Endothelial cell of umbilical vein (primary cell): ENCODE data around the gene VKORC1. TPM values are rescaled to one million over a fixed set of nuclear protein-coding genes. Genes with fewer than 3 reads are reported as not detected.
A peak's percentile ranks its signal among the peaks of the same experiment; 100 is the strongest.

Experiments
- BruUV-seq: library from RNA; stranded (reverse); fragments of 400-500 nt; replicated peaks from 2 replicates; lab custom pipeline; 2021; lab: Mats Ljungman, UMichigan
- CTCF ChIA-PET: fragments of 300-600, 350-600 bp; sonication (Branson Sonifier 250); formaldehyde crosslinking; loops from one replicate; lab custom pipeline; 2021; ENCODE audit warnings: antibody characterized with exemption, inconsistent platforms; lab: Charles Lee
- POLR2A ChIA-PET: fragments of 300-600, 350-600 bp; sonication (Branson Sonifier 250); formaldehyde crosslinking; loops from one replicate; lab custom pipeline; 2021; ENCODE audit warnings: antibody characterized with exemption, inconsistent platforms; lab: Charles Lee
- DNase-seq: peaks from one replicate; pipeline ENCODE4 v3.0.0-alpha.2; 2011; ENCODE audit warnings: low read depth, low spot score
- FAIRE-seq: peaks from 2 replicates; lab custom pipeline; 2011; peaks lifted over from hg19 to GRCh38; lab: Jason Lieb, UNC
- H2AFZ ChIP-seq: 2 replicates; pipeline ENCODE4 v1.6.0; 2012; ENCODE audit warnings: low read depth, low read length, control low read depth, inconsistent platforms
- H3K27ac ChIP-seq: 2 replicates; pipeline ENCODE4 v1.5.1; 2011; ENCODE audit warnings: low read depth, mild to moderate bottlenecking, control low read depth, low read length, moderate library complexity; ENCODE audit not compliant: insufficient read depth
- H3K27me3 ChIP-seq, 2 experiments: 2 replicates each; pipeline versions ENCODE4 v1.6.0 to v1.6.1; 2011; ENCODE audit warnings: low read length in 2 of 2, mixed read lengths in 1 of 2; ENCODE audit not compliant: control insufficient read depth in 2 of 2, insufficient read depth in 2 of 2
- H3K36me3 ChIP-seq, 2 experiments: 2 replicates in 1 of 2; 3 replicates in 1 of 2; pipeline ENCODE4 v1.5.1; 2011; ENCODE audit warnings: low read length in 2 of 2, mild to moderate bottlenecking in 1 of 2, moderate library complexity in 1 of 2; ENCODE audit not compliant: control insufficient read depth in 2 of 2, insufficient read depth in 2 of 2; ENCODE audit errors: extremely low read depth in 1 of 2
- H3K4me1 ChIP-seq: 3 replicates; pipeline ENCODE4 v1.5.1; 2011; ENCODE audit warnings: mild to moderate bottlenecking, low read length; ENCODE audit not compliant: control insufficient read depth, insufficient read depth; ENCODE audit errors: extremely low read depth
- H3K4me2 ChIP-seq: 2 replicates; pipeline ENCODE4 v1.6.1; 2011; ENCODE audit warnings: low read length, control low read depth, mixed read lengths; ENCODE audit not compliant: insufficient read depth
- H3K4me3 ChIP-seq, 3 experiments: fragments of 200-600 bp in 1 of 3; sonication (generic), shearing (Covaris generic) in 1 of 3; replicated peaks in 1 of 3; 2 replicates each; pipeline ENCODE4 v1.5.1; 2011 to 2016; ENCODE audit warnings: control low read depth in 3 of 3, low read length in 3 of 3, mild to moderate bottlenecking in 2 of 3, inconsistent platforms in 1 of 3, low read depth in 1 of 3, moderate library complexity in 1 of 3; ENCODE audit not compliant: insufficient read depth in 1 of 3
- H3K79me2 ChIP-seq: 2 replicates; pipeline ENCODE4 v1.6.0; 2012; ENCODE audit warnings: low read length, inconsistent platforms; ENCODE audit not compliant: control insufficient read depth, insufficient read depth
- H3K9ac ChIP-seq: replicated peaks from 2 replicates; pipeline ENCODE3; 2011; ENCODE audit warnings: low read length, control low read depth; ENCODE audit not compliant: insufficient read depth; ENCODE audit errors: extremely low read depth
- H3K9me1 ChIP-seq: replicated peaks from 3 replicates; pipeline ENCODE4 v1.6.0; 2011; ENCODE audit warnings: mild to moderate bottlenecking, low read length; ENCODE audit not compliant: control insufficient read depth, insufficient read depth; ENCODE audit errors: extremely low read depth
- H3K9me3 ChIP-seq: replicated peaks from 2 replicates; pipeline ENCODE4 v1.5.1; 2012; ENCODE audit warnings: low read length, inconsistent platforms; ENCODE audit not compliant: control insufficient read depth, insufficient read depth
- H4K20me1 ChIP-seq: replicated peaks from 2 replicates; pipeline ENCODE3; 2011; ENCODE audit warnings: mild to moderate bottlenecking, low read length; ENCODE audit not compliant: control insufficient read depth, insufficient read depth; ENCODE audit errors: extremely low read depth
- CTCF ChIP-seq, 2 donors: IDR thresholded peaks; 1 replicate in 1 of 2; 2 replicates in 1 of 2; pipeline ENCODE4 v1.5.1; 2011; ENCODE audit warnings: low read length in 2 of 2, mild to moderate bottlenecking in 2 of 2, moderate library complexity in 2 of 2, control low read depth in 1 of 2, inconsistent platforms in 1 of 2, low read depth in 1 of 2; ENCODE audit not compliant: insufficient read depth in 1 of 2; ENCODE audit errors: extremely low read depth in 1 of 2
- EZH2 ChIP-seq: IDR thresholded peaks from 2 replicates; pipeline ENCODE4 v1.6.1; 2012; ENCODE audit warnings: borderline replicate concordance, low read depth, mild to moderate bottlenecking, moderate library complexity, low read length, inconsistent platforms; ENCODE audit not compliant: severe bottlenecking
- FOS ChIP-seq: IDR thresholded peaks from 2 replicates; pipeline ENCODE4 v1.6.1; 2011; ENCODE audit warnings: mild to moderate bottlenecking, low read length, moderate library complexity, borderline replicate concordance; ENCODE audit not compliant: insufficient read depth
- GATA2 ChIP-seq: IDR thresholded peaks from 2 replicates; pipeline ENCODE4 v1.7.0; 2011; ENCODE audit warnings: low read depth, mild to moderate bottlenecking, moderate library complexity, mixed read lengths, low read length; ENCODE audit not compliant: insufficient read length, insufficient read depth
- JUN ChIP-seq: IDR thresholded peaks from 2 replicates; pipeline ENCODE4 v1.6.1; 2011; ENCODE audit warnings: borderline replicate concordance, low read depth; ENCODE audit not compliant: insufficient read length, insufficient read depth
- MYC ChIP-seq: IDR thresholded peaks from one replicate; pipeline ENCODE4 v1.6.1; 2011; ENCODE audit warnings: mild to moderate bottlenecking, low read depth, low read length
- POLR2A ChIP-seq: IDR thresholded peaks from 2 replicates; pipeline ENCODE4 v1.6.1; 2012; ENCODE audit warnings: low read depth, mild to moderate bottlenecking, control low read depth, low read length
- POLR2AphosphoS5 ChIP-seq: IDR thresholded peaks from 2 replicates; pipeline ENCODE4 v1.6.1; 2012; ENCODE audit warnings: low read depth, mild to moderate bottlenecking, control low read depth, low read length, moderate library complexity; ENCODE audit not compliant: insufficient read depth
- dilution Hi-C: fragments of 300-500 bp; cut with MboI; formaldehyde crosslinking; loops from one replicate; pipeline ENCODE4 v1.15.0; 2019; ENCODE audit warnings: low sequenced_read_pairs; ENCODE audit not compliant: extremely low pct_ligation_motif_present
- intact Hi-C: fragments of 100-400 bp; cut with micrococcal nuclease; formaldehyde crosslinking; loops from one replicate; pipeline ENCODE4 v1.10.0; 2022
- polyA plus RNA-seq, 4 experiments: library from polyadenylated mRNA; depleted of rRNA in 3 of 4; stranded (reverse) in 3 of 4; unstranded in 1 of 4; fragments of >200 nt; gene quantifications; 2 replicates each; pipeline versions ENCODE4 v1.2.1 to v1.2.3, GENCODE V29; 2011 to 2012; ENCODE audit warnings: missing spikeins in 1 of 4
- total RNA-seq: library from RNA; stranded (reverse); gene quantifications from 2 replicates; pipeline ENCODE4 v1.2.3, GENCODE V29; 2021
- TF ChIP-seq, protein P1 (sequence below): IDR thresholded peaks from 2 replicates; pipeline ENCODE4 v1.6.1; 2011; ENCODE audit not compliant: insufficient read depth, insufficient read length

Gene VKORC1
- total and polyA plus RNA-seq, 2 donors (not counting 3 experiments of a cell fraction or from before 2014, with no cell fraction given), result 93.5 to 586 TPM

DNA sequence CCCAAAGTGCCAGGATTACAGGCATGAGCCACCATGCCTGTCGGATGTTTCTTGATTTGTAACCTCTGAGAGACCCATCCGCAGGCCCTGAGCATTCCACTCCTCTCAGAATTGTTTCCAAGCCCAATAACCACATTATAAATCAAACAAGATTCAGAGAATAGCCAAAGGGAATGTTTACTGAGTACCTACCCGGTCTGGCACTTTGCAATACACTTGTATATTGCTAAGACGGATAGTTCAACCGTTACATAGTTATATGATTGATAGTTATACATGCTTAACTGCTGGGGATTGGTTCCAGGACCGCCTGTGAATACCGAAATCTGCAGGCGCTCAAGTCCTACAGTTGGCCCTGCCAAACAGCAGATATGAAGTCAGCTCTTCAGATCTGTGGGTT is 19.9 kb upstream of the VKORC1 start:
- TF ChIP-seq, protein P1, sequence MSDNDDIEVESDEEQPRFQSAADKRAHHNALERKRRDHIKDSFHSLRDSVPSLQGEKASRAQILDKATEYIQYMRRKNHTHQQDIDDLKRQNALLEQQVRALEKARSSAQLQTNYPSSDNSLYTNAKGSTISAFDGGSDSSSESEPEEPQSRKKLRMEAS, result no peak
- TF ChIP-seq FOS, result no peak
- no peak for TF ChIP-seq POLR2A
- TF ChIP-seq POLR2AphosphoS5, result no peak
- TF ChIP-seq CTCF (IDR thresholded peaks at IDR 0.05; ENCODE audit: extremely low read depth in 1 of 2, insufficient read depth in 1 of 2, low read depth in 1 of 2, low read length in 2 of 2), result no peak
- TF ChIP-seq JUN, result no peak
- TF ChIP-seq MYC, result no peak
- no peak for TF ChIP-seq EZH2
- TF ChIP-seq GATA2, result no peak
- Histone ChIP-seq H3K4me2 (no peak overlapping the region), H4K20me1 (no peaks in the 10 kb centered on the region), H3K4me3 (no peak overlapping the region), H3K9me1 (no peaks in the 10 kb centered on the region), H3K9ac (no peak overlapping the region), H3K4me1 (peaks cover 7% of the 10 kb centered on the region), H3K27me3 (no peaks in the 10 kb centered on the region), H3K9me3 (no peaks in the 10 kb centered on the region), H2AFZ (no peak overlapping the region), H3K36me3 (peaks cover 10 to 30% of the 10 kb centered on the region in 2 experiments), H3K27ac (no peak overlapping the region), H3K79me2 (peaks cover 16% of the 10 kb centered on the region)
- POLR2A ChIA-PET, result no interaction called here
- FAIRE-seq (peak; percentile 12), DNase-seq (no peak)
- CTCF ChIA-PET, result interaction anchor here (1.0 kb wide), 1 partner anchor 28 kb away, joined by 3 read pairs; no protein-coding TSS in a partner anchor
- intact Hi-C loops, result no loop called here
- no TSS peak for BruUV-seq
- dilution Hi-C loops, result no loop called here
